Uterus (tissue), 2 donors: ENCODE results near the gene NADK2.

Experiments
- CTCF ChIP-seq, 4 experiments: fragments of 200-600 bp in 2 of 4; fragments of 450-650 bp in 2 of 4; sonication (generic) in 2 of 4; IDR thresholded peaks; one replicate each; pipeline ENCODE4 v1.5.1; 2016 to 2019; ENCODE audit warnings: antibody characterized with exemption in 4 of 4, mild to moderate bottlenecking in 2 of 4, moderate library complexity in 1 of 4
- POLR2A ChIP-seq, 2 donors: fragments of 450-650 bp; IDR thresholded peaks; one replicate each; pipeline ENCODE4 v1.6.1; 2016; ENCODE audit warnings: antibody characterized with exemption in 2 of 2, mild to moderate bottlenecking in 1 of 2, moderate library complexity in 1 of 2

GRCh38 chr5:36156619-36157018 is 85.1 kb downstream of the NADK2 start:
- no peak for TF ChIP-seq CTCF (IDR thresholded peaks at IDR 0.05)
- no peak for TF ChIP-seq POLR2A (IDR thresholded peaks at IDR 0.05)
